LNCaP clone FGC (cell line): ENCODE results near the gene COX6B1.
"Not testable (repeated sequence)": the region's sequence is repeated elsewhere in the genome, so short reads cannot be mapped to it uniquely, and the experiment has no call there.

Experiments
- DNase-seq: peaks from one replicate; pipeline ENCODE4 v3.0.0-alpha.2; 2011; ENCODE audit warnings: low read depth
- H3K4me3 ChIP-seq: 2 replicates; pipeline ENCODE4 v1.5.1; 2011; ENCODE audit warnings: mild to moderate bottlenecking, low read depth, low read length, control low read depth
- CTCF ChIP-seq: IDR thresholded peaks from 2 replicates; pipeline ENCODE4 v1.5.1; 2012; ENCODE audit warnings: mild to moderate bottlenecking; ENCODE audit not compliant: control insufficient read depth, insufficient read depth; ENCODE audit errors: extremely low read depth

Gene COX6B1

GRCh38 chr19:35673121-35673804 is 25.1 kb downstream of the COX6B1 start:
- H3K4me3 ChIP-seq, result no peak overlapping the region
- DNase-seq, result no peak

DNA sequence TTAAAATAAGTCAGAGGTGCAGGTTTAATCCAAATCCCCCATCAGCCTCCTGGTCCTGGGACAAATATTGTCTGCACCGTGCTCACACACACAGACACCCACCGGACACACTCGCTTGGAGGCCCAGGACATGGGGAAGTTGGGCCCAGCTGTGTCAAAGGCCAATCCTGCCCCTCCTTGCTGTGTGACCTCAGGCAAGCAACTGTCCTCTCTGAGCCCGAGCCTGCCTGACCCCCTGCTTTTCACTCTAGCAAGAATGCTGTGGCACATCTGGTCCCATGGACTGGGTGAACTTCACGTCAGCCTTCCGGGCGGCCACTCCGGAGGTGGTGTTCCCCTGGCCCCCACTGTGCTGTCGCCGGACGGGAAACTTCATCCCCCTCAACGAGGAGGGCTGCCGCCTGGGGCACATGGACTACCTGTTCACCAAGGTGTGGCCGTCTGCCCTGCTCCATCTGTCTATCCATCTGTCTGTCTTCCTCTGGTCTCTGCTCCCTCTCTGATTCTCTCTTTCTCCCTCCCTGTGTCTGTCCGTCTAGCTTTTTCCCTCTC is 27.5 kb downstream of the COX6B1 start:
- no peak overlapping the region for H3K4me3 ChIP-seq
- no peak for DNase-seq
- no peak for TF ChIP-seq CTCF

More at GRCh38 chr19:35673121-35673804, 25.1 kb downstream of the COX6B1 start:
- TF ChIP-seq CTCF, result no peak

- H3K4me3 ChIP-seq, result no peak overlapping the region
- no peak for TF ChIP-seq CTCF
- no peak for DNase-seq
Observed at GRCh38 chr19:35689836-35690235, 41.7 kb downstream of the COX6B1 start.

GRCh38 chr19:35691106-35691505 is 43.0 kb downstream of the COX6B1 start:
- not testable (repeated sequence) for DNase-seq, H3K4me3 ChIP-seq

DNA sequence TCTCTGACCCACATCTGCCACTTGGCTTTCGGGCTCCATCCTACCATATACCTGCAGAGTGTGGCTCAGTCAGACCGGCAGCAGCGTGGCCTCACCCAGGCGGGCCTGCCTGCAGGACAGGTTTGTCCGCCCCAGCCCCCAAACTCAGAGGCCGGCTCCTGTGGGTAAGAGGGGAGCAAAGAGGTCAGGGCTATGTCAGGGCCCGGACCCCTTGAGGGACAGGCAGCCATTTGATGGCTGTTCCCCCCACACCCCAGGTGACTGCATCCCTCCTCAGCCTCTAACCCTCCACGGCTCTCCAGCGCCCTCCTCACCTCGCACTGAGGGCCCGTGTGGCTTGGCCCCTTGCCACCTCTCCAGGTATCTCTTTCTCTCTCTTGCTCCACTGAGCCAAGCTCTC is 43.9 kb downstream of the COX6B1 start:
- no peak for TF ChIP-seq CTCF
- H3K4me3 ChIP-seq, result no peak overlapping the region
- DNase-seq, result no peak

DNA sequence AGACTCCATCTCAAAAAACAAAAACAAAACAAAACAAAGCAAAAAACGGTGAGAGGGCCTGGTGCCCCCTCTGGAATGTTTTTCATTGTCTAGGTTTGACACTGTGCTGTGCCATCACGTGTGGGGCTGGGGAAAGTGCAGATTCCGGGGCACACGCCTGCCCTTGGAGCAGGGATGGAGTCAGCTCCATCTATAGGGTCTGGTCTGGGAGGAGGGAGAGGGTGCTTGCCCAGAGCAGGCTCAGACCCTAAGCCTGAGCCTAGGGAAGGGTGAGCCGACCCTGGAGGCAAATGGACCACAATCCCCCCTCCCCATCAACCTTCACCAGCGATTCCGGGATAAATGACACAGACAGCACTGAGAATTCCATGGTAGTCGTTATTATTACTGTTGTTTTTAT is 45.3 kb downstream of the COX6B1 start:
- no peak for DNase-seq
- H3K4me3 ChIP-seq, result no peak overlapping the region
- no peak for TF ChIP-seq CTCF

GRCh38 chr19:35693835-35694599 is 45.9 kb downstream of the COX6B1 start:
- H3K4me3 ChIP-seq, result no peak overlapping the region
- TF ChIP-seq CTCF, result peak; percentile 99
- DNase-seq, result peak; percentile 68
